ENCODE data around the gene TRIM9.

Gene TRIM9

DNA sequence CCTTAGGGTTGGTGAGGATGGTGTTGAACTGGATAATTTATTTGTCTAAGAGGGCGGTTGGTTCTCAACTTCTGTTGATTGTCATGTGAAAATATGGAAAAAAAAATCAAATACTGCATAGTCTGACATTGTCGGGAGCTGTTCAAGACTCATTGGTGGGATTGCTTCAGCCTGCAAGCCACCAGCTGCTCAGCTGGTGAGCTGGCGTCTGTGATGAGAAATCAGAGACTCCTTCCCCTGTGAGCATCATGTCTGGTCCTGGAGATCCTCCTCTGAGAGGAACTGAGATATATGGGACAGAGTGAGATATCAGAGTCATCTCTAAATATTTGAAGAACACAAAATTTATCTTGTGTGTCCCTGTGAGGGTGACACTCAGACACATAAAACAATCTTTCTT is 49.9 kb downstream of the TRIM9 start:
- TF ChIP-seq, protein P1, sequence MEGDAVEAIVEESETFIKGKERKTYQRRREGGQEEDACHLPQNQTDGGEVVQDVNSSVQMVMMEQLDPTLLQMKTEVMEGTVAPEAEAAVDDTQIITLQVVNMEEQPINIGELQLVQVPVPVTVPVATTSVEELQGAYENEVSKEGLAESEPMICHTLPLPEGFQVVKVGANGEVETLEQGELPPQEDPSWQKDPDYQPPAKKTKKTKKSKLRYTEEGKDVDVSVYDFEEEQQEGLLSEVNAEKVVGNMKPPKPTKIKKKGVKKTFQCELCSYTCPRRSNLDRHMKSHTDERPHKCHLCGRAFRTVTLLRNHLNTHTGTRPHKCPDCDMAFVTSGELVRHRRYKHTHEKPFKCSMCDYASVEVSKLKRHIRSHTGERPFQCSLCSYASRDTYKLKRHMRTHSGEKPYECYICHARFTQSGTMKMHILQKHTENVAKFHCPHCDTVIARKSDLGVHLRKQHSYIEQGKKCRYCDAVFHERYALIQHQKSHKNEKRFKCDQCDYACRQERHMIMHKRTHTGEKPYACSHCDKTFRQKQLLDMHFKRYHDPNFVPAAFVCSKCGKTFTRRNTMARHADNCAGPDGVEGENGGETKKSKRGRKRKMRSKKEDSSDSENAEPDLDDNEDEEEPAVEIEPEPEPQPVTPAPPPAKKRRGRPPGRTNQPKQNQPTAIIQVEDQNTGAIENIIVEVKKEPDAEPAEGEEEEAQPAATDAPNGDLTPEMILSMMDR (IDR thresholded peaks at IDR 0.05; ENCODE audit: insufficient read depth, low read depth, low read length, missing control alignments), result no peak
- H3K4me3 ChIP-seq (ENCODE audit: low read depth, low read length), result no peak overlapping the region
- DNase-seq (ENCODE audit: low read depth), result no peak

DNA sequence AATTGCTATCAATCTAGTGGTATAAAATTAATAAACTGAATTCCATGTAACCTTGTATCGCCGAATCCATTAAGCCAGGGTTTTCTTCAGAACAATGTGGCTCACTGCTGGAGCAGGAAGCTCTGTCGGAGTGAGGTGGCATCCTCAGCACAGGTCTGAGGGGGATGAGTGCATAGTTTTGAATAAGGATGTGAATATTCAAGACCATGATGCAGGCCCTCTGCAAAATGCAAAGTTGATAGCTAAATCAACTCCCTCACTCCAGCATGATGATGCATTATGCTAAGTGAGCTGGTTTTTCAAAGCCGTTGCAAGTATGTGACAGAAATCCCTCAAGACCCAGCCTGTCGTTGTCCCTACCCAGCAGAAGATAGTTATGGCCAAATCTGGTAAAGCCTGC is 53.0 kb downstream of the TRIM9 start:
- TF ChIP-seq, protein P1 (IDR thresholded peaks at IDR 0.05; ENCODE audit: insufficient read depth, low read depth, low read length, missing control alignments), result no peak
- no peak overlapping the region for H3K4me3 ChIP-seq (ENCODE audit: low read depth, low read length)
- no peak for DNase-seq (ENCODE audit: low read depth)

DNA sequence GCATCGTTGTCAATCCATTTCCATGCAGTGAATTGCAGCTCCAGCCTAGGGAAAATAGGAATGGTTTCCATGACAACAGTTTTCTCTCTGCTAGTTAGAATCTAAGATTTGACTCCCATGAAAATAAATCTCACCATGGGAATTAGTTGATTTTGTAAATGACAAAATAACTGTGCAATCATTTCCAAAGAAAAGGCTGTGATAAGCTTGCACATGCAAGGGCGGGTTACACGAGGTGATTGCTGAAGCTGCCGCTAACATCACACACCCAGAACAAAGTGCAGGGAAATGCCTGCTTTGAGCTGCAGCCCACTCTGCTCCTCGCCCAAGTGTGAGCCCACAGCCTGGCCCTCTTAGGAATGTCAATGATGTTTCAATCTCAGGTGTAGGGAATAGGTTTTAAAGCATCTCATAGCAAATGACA is 53.8 kb downstream of the TRIM9 start:
- DNase-seq (ENCODE audit: low read depth), result no peak
- no peak overlapping the region for H3K4me3 ChIP-seq (ENCODE audit: low read depth, low read length)

DNA sequence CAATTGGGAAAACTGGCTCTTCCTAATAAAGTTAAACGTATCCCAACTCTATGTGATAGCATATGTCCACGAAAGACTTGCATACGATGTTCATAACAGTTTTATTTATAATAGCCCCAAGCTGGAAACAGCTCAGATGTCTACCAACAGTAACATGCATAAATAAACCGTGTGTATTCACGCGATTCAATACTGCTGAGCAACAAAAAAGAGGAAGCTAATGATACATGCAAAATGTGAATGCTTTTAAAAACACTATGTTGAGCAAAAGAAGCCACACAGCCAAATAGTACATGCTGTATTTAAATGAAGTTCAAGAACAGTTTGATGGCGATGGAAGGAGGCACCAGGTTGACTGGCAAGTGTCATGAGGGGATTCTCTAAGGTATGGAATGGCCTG is 55.7 kb downstream of the TRIM9 start:
- TF ChIP-seq, protein P1 (IDR thresholded peaks at IDR 0.05; ENCODE audit: insufficient read depth, low read depth, low read length, missing control alignments), result no peak
- DNase-seq (ENCODE audit: low read depth), result peak; percentile 6
- H3K4me3 ChIP-seq (ENCODE audit: low read depth, low read length), result no peak overlapping the region

More for the DNA sequence above, 53.8 kb downstream of the TRIM9 start:
- TF ChIP-seq, protein P1 (IDR thresholded peaks at IDR 0.05; ENCODE audit: insufficient read depth, low read depth, low read length, missing control alignments), result no peak

DNA sequence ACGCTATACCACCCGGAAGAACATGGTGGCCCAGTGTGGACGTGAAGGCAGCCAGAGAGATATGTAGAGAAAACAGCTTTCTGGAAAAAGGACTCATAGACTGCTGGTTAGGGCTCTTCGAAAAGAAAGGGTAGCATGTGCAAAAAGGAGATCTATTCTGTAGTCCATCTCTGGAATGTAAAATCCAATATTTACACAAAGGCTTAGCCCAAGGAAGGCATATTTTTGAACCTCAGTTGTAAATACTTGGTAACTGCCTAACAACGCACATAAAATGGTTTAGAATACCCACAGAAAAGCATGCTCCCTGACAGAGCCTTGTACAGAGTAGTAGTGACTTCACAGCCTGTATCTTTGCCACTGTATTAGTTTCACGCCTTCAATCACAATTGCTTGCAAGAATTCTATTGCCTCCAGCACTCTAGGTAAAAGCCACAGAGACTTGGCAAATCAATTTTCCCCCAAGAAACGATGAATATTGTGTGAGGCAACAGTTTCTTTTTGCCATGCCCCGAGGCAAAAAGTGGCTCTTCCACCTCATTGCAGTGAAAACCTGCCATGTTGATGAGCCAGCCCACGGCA is 59.2 kb downstream of the TRIM9 start:
- DNase-seq (ENCODE audit: low read depth), result no peak
- TF ChIP-seq, protein P1 (IDR thresholded peaks at IDR 0.05; ENCODE audit: insufficient read depth, low read depth, low read length, missing control alignments), result no peak
- no peak overlapping the region for H3K4me3 ChIP-seq (ENCODE audit: low read depth, low read length)

DNA sequence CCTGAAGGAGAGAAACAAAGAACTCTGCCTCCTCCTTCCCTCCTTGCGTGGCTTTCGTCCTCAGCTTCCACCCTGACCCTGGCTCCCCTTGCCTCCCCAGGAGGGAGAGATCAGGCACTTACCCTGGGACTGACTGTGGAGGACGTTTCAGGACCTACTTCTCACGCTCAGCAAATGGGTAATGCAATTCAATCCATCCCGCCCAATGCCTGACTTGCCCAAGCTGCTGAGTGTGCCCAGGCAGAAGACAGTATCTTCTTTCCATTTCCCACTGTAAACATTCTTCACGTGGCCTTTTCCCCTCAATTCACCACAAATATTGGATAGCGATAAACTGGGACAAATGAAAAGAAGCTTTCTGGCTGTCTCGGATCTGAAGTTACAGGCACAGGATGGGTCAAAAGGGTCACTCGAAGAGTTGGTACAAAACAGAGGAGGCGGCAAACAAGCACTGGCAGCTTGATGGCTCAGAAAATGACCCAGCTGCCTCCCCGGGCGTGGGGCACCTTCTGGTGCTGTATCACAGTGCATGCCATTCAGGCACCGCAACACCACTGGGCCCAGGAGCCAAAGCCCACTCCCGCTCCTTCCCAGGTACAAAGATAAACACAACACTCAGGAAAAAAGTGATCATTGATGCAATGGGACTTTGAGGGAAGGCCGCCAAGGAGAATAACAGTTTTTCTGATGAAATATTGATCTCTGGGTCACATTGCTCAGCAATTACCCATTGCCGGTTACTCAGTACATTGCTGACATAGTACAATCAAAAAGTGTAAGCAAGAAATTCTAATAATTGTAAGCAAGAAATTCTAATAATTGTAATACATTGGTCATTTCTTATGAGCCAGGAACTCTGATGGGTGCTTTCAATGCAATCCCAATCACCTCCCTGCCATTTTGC is 65.8 kb downstream of the TRIM9 start:
- no peak for DNase-seq (ENCODE audit: low read depth)
- TF ChIP-seq, protein P1 (IDR thresholded peaks at IDR 0.05; ENCODE audit: insufficient read depth, low read depth, low read length, missing control alignments), result no peak
- no peak overlapping the region for H3K4me3 ChIP-seq (ENCODE audit: low read depth, low read length)
